ENCODE data around the gene GIPR. TPM values are rescaled to one million over a fixed set of nuclear protein-coding genes. Genes with fewer than 3 reads are reported as not detected.
"Not testable (repeated sequence)": the region's sequence is repeated elsewhere in the genome, so short reads cannot be mapped to it uniquely, and the experiment has no call there.

The GIPR gene
- total RNA-seq, 1 experiment from 2014 or later: 0.45 TPM

DNA sequence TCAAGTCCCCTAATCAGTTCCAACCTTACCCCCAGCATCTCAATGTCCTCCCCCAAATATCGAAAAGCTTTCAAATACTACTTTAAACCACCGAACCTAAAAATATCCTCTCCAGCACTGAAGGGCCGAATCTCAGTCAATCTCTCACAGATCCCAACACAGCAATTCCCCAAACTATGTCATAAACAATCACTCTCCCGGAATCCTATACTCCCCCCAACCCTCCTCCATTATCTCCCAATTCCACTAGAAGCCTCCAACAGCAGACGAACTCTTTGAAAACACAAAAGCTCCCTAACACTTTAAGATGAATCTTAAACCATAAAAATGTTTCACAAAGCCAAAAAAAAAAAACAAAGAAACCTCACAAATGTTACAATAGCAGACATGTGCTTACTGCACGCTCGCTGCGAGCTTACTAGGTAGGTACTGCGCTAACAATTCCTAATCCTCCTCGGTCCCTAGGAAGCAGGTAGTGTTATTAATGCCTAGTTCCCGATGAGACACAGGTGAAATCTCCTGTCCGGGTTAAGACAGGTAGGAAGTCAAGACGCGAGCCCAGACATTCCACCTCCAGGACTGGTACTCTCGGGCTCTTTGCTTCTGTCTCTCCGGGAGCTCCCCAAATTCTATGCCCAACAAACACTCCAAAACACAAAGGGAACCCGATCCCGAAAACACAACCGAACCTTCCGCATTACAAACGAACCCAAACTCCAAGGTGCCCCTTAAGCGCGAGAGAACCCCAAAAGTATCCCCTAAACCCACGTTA is 48.5 kb downstream of the GIPR start:
- Histone ChIP-seq H3K27ac (ENCODE audit: low read depth, low read length, poor library complexity, severe bottlenecking) (peak overlapping the region; percentile 98), H3K4me3 (ENCODE audit: low read depth, low read length, poor library complexity, severe bottlenecking) (peak overlapping the region; percentile 63), H3K9me3 (ENCODE audit: low read depth, low read length, poor library complexity, severe bottlenecking) (no peaks in the 10 kb centered on the region), H3K27me3 (replicated peaks; ENCODE audit: insufficient read depth, low read depth, low read length, poor library complexity) (no peaks in the 10 kb centered on the region), H3K36me3 (ENCODE audit: insufficient read depth, low read length, poor library complexity, severe bottlenecking) (peaks cover 9% of the 10 kb centered on the region), H3K4me1 (ENCODE audit: insufficient read depth, low read length, poor library complexity, severe bottlenecking) (peaks cover 8% of the 10 kb centered on the region)
- TF ChIP-seq, protein P1, sequence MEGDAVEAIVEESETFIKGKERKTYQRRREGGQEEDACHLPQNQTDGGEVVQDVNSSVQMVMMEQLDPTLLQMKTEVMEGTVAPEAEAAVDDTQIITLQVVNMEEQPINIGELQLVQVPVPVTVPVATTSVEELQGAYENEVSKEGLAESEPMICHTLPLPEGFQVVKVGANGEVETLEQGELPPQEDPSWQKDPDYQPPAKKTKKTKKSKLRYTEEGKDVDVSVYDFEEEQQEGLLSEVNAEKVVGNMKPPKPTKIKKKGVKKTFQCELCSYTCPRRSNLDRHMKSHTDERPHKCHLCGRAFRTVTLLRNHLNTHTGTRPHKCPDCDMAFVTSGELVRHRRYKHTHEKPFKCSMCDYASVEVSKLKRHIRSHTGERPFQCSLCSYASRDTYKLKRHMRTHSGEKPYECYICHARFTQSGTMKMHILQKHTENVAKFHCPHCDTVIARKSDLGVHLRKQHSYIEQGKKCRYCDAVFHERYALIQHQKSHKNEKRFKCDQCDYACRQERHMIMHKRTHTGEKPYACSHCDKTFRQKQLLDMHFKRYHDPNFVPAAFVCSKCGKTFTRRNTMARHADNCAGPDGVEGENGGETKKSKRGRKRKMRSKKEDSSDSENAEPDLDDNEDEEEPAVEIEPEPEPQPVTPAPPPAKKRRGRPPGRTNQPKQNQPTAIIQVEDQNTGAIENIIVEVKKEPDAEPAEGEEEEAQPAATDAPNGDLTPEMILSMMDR (conservative IDR thresholded peaks at IDR 0.05; ENCODE audit: low read depth, low read length): no peak
- no peak for TF ChIP-seq EZH2 (IDR thresholded peaks at IDR 0.05; ENCODE audit: borderline replicate concordance, low read depth, low read length, poor library complexity, severe bottlenecking)
- ChIA-PET CTCF (interaction anchor here (1.6 kb wide), 1 partner anchor 24 kb away, joined by 6 read pairs; the partner anchor contains the start of gene QPCTL), POLR2A (ENCODE audit: low non-redundant PET) (interaction anchor here (0.6 to 1.3 kb wide), 7 partner anchors 14 to 263 kb away, joined by 3 to 25 read pairs (median 5); partner anchors contain the start of genes FBXO46 and IRF2BP1)
- TSS peak; percentile 85 for BruUV-seq (replicated peaks)
- no peak for DNase-seq (ENCODE audit: low spot score)
- intact Hi-C loops (cut with micrococcal nuclease; ENCODE audit: unreplicated experiment): no loop called here

DNA sequence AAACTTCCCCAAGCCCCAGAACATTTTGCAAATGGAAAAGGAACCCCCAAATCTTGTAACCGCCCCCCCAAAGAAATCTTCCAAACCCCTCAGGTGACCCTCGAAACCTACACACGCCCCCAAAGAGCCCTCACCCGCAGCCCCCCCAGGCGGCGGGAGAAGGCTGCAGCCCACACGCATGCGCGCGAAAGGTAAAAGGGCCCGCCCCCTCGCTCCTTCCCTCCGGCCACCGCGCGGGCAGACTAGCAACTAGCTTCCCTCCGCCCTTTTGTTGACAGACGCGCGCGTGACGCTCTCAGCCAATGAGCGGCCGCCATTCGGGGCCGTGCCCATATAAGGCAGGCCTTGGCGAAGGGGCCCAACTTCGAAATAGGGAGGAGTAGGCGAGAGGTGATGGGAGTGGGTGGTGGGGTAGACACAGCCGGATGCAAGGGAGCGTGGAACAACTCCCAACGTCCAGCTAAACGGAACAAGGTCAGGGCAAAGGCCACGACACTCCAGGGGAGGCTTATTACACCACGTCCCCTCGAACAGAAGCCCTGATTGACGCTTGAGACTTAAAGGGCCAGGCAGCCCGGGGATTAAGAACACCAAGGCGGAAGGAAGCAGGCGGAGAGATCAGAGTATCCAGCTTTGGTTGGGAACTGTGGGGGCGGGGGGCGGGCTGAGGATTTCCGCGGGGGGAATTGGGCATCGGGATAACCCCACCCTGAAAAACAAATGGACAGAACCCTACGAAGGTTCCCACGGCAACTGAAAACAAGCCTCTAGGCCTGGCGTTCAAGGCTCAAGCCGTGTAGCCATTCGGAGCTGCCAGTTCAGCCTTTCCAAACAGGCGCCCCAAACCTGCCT is 49.3 kb downstream of the GIPR start:
- Histone ChIP-seq H3K4me3 (ENCODE audit: low read depth, low read length, poor library complexity, severe bottlenecking) (peak overlapping the region; percentile 63), H3K9me3 (ENCODE audit: low read depth, low read length, poor library complexity, severe bottlenecking) (no peaks in the 10 kb centered on the region), H3K27me3 (replicated peaks; ENCODE audit: insufficient read depth, low read depth, low read length, poor library complexity) (no peaks in the 10 kb centered on the region), H3K36me3 (ENCODE audit: insufficient read depth, low read length, poor library complexity, severe bottlenecking) (peaks cover 9% of the 10 kb centered on the region), H3K27ac (ENCODE audit: low read depth, low read length, poor library complexity, severe bottlenecking) (peak overlapping the region; percentile 98), H3K4me1 (ENCODE audit: insufficient read depth, low read length, poor library complexity, severe bottlenecking) (peaks cover 8% of the 10 kb centered on the region)
- intact Hi-C loops (cut with micrococcal nuclease; ENCODE audit: unreplicated experiment): no loop called here
- ChIA-PET CTCF (interaction anchor here (1.6 kb wide), 1 partner anchor 25 kb away, joined by 6 read pairs; the partner anchor contains the start of gene QPCTL), POLR2A (ENCODE audit: low non-redundant PET) (interaction anchor here (0.6 to 1.3 kb wide), 7 partner anchors 13 to 263 kb away, joined by 3 to 14 read pairs (median 5); partner anchors contain the start of genes FBXO46 and IRF2BP1)
- peak; percentile 99 for DNase-seq (ENCODE audit: low spot score)
- TF ChIP-seq, protein P1 (conservative IDR thresholded peaks at IDR 0.05; ENCODE audit: low read depth, low read length): peak; percentile 27; the same call in 1 of the 2 replicates
- no peak for TF ChIP-seq EZH2 (IDR thresholded peaks at IDR 0.05; ENCODE audit: borderline replicate concordance, low read depth, low read length, poor library complexity, severe bottlenecking)
- no TSS peak for BruUV-seq (replicated peaks)

DNA sequence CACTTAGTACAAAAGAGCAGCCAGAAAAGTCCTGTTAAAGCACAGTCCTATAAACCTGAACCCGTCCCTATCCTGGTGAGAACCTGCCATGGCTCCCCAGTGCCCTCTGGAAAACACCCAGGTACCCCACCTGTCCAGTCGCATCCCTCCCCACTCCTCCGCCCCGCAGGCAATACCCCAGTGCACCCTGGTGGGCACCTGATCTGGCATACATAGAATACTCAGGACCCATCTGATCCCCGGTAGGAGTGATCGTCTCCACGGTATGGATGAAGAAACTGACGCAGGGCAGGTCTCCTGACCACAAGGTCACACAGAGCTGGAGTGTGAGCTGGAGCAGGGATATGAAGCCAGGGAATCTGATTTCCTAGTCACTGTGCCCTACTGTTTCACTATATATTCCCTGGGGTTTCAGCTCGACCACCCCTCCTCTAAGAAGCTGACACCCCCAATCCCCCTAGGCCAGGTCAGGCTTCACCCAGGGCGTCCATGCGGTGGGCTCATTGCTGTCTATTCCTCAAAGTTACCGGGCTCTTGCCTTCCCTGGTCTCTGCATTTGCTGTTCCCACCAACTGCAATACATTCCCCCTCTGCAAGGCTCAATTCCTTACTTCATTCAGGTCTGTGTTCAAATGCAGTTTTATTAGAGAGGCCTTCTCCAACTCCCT is 50.1 kb downstream of the GIPR start:
- H3K36me3 ChIP-seq (ENCODE audit: insufficient read depth, low read length, poor library complexity, severe bottlenecking): peaks cover 2% of the 10 kb centered on the region
- peak overlapping the region; percentile 98 for H3K27ac ChIP-seq (ENCODE audit: low read depth, low read length, poor library complexity, severe bottlenecking)
- peak overlapping the region; percentile 63 for H3K4me3 ChIP-seq (ENCODE audit: low read depth, low read length, poor library complexity, severe bottlenecking)
- intact Hi-C loops (cut with micrococcal nuclease; ENCODE audit: unreplicated experiment): no loop called here
- H3K4me1 ChIP-seq (ENCODE audit: insufficient read depth, low read length, poor library complexity, severe bottlenecking): peaks cover 11% of the 10 kb centered on the region
- TF ChIP-seq EZH2 (IDR thresholded peaks at IDR 0.05; ENCODE audit: borderline replicate concordance, low read depth, low read length, poor library complexity, severe bottlenecking): no peak
- TF ChIP-seq, protein P1 (conservative IDR thresholded peaks at IDR 0.05; ENCODE audit: low read depth, low read length): no peak
- H3K27me3 ChIP-seq (replicated peaks; ENCODE audit: insufficient read depth, low read depth, low read length, poor library complexity): no peaks in the 10 kb centered on the region
- no peak for DNase-seq (ENCODE audit: low spot score)
- ChIA-PET POLR2A (ENCODE audit: low non-redundant PET) (interaction anchor here (1.3 kb wide), 1 partner anchor 13 kb away, joined by 3 read pairs; the partner anchor contains the start of gene FBXO46), CTCF (interaction anchor here (1.6 kb wide), 1 partner anchor 26 kb away, joined by 6 read pairs; the partner anchor contains the start of gene QPCTL)
- H3K9me3 ChIP-seq (ENCODE audit: low read depth, low read length, poor library complexity, severe bottlenecking): no peaks in the 10 kb centered on the region
- BruUV-seq (replicated peaks): no TSS peak

DNA sequence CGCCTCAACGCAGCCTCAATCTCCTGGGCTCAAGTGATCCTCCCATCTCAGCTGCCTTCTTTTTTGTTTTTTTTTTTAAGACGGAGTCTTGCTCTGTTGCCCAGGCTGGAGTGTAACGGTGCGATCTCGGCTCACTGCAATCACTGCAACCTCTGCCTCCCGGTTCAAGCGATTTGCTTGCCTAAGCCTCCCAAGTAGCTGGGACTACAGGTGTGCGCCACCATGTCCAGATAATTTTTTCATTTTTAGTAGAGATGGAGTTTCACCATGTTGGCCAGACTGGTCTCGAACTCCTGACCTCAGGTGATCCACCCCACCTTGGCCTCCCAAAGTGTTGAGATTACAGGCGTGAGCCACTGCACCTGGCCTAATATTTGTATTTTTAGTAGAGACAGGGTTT is 52.0 kb downstream of the GIPR start:
- H3K27ac ChIP-seq (ENCODE audit: low read depth, low read length, poor library complexity, severe bottlenecking); intact Hi-C loops (cut with micrococcal nuclease; ENCODE audit: unreplicated experiment); POLR2A ChIA-PET (ENCODE audit: low non-redundant PET); H3K36me3 ChIP-seq (ENCODE audit: insufficient read depth, low read length, poor library complexity, severe bottlenecking); BruUV-seq (replicated peaks); CTCF ChIA-PET; H3K4me3 ChIP-seq (ENCODE audit: low read depth, low read length, poor library complexity, severe bottlenecking); H3K9me3 ChIP-seq (ENCODE audit: low read depth, low read length, poor library complexity, severe bottlenecking); H3K27me3 ChIP-seq (replicated peaks; ENCODE audit: insufficient read depth, low read depth, low read length, poor library complexity); DNase-seq (ENCODE audit: low spot score): not testable (repeated sequence)
- H3K4me1 ChIP-seq (ENCODE audit: insufficient read depth, low read length, poor library complexity, severe bottlenecking): peaks cover 14% of the 10 kb centered on the region

Measured in A673 (cell line).